ENCODE measurements around the gene DNAJB14. TPM values are rescaled to one million over a fixed set of nuclear protein-coding genes. Genes with fewer than 3 reads are reported as not detected.

The DNAJB14 gene
- total RNA-seq, 1 experiment from 2014 or later = 39.9 TPM

- TF ChIP-seq, protein P1, sequence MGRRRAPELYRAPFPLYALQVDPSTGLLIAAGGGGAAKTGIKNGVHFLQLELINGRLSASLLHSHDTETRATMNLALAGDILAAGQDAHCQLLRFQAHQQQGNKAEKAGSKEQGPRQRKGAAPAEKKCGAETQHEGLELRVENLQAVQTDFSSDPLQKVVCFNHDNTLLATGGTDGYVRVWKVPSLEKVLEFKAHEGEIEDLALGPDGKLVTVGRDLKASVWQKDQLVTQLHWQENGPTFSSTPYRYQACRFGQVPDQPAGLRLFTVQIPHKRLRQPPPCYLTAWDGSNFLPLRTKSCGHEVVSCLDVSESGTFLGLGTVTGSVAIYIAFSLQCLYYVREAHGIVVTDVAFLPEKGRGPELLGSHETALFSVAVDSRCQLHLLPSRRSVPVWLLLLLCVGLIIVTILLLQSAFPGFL (CRISPR knock-in tag; IDR thresholded peaks at IDR 0.05; ENCODE audit: borderline replicate concordance) = no peak
- TF ChIP-seq ZNF138 (CRISPR knock-in tag; conservative IDR thresholded peaks at IDR 0.05) (no peak), ZBTB21 (CRISPR knock-in tag; IDR thresholded peaks at IDR 0.05; ENCODE audit: borderline replicate concordance) (no peak), ZMAT4 (CRISPR knock-in tag; IDR thresholded peaks at IDR 0.05) (no peak)
These were observed 97.8 kb downstream of the DNAJB14 start (continued) for GRCh38 chr4:99848591-99849001.

DNA sequence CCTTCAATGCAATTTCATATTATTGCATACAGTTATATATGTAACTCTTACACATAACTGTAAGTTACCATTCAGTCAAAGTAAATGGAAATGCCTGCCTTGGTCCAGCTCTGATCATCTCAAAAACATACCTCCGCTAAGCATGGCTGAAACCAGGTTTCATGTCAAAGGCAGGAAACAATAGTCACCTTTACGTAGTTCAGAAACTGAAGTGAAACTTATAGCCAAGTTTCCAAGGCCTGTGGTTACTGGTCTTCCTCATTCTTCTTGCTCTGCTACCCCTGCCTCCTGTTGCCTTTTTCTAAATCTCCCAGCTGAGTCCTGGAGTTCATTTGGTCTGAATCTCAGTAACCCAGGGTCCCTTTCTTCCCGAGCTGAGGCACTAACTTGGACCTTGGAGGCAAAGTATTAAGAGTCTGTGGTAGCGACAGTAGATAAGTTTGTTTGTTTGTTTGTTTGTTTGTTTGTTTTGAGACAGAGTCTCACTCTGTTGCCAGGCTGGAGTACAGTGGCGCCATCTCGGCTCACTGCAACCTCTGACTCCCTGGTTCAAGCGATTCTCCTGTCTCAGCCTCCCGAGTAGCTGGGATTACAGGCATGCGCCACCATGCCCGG, 98.9 kb downstream of the DNAJB14 start:
- Mint-ChIP-seq H3K27ac (no peak overlapping the region), H3K36me3 (no peaks in the 10 kb centered on the region), H3K9me3 (no peaks in the 10 kb centered on the region), H3K4me1 (no peaks in the 10 kb centered on the region), H3K27me3 (ENCODE audit: low read depth) (no peaks in the 10 kb centered on the region), H3K4me3 (no peak overlapping the region)
- ATAC-seq (no peak), DNase-seq (ENCODE audit: low spot score) (no peak)
- TF ChIP-seq ZNF423 (CRISPR knock-in tag; IDR thresholded peaks at IDR 0.05) = no peak
- TF ChIP-seq NR1H2 (CRISPR knock-in tag; IDR thresholded peaks at IDR 0.05) = no peak
- TF ChIP-seq TEAD1 (CRISPR knock-in tag; IDR thresholded peaks at IDR 0.05) = no peak
- no peak for TF ChIP-seq NFYB (CRISPR knock-in tag; conservative IDR thresholded peaks at IDR 0.05; ENCODE audit: low read depth)
- no peak for TF ChIP-seq AFF4 (CRISPR knock-in tag; IDR thresholded peaks at IDR 0.05; ENCODE audit: borderline replicate concordance)
- TF ChIP-seq ZNF317 (CRISPR knock-in tag; IDR thresholded peaks at IDR 0.05; ENCODE audit: borderline replicate concordance, low read depth) = no peak
- no peak for TF ChIP-seq RORB (CRISPR knock-in tag; IDR thresholded peaks at IDR 0.05)
- no peak for TF ChIP-seq NR2C2 (CRISPR knock-in tag; IDR thresholded peaks at IDR 0.05)
- TF ChIP-seq ZNF396 (CRISPR knock-in tag; IDR thresholded peaks at IDR 0.05; ENCODE audit: borderline replicate concordance) = no peak
- TF ChIP-seq OVOL2 (CRISPR knock-in tag; IDR thresholded peaks at IDR 0.05; ENCODE audit: borderline replicate concordance) = no peak
- TF ChIP-seq CREB1 (CRISPR knock-in tag; IDR thresholded peaks at IDR 0.05) = no peak
- no peak for TF ChIP-seq ELF4 (CRISPR knock-in tag; IDR thresholded peaks at IDR 0.05; ENCODE audit: low read depth)
- TF ChIP-seq FOXK1 (CRISPR knock-in tag; IDR thresholded peaks at IDR 0.05) = no peak
- no peak for TF ChIP-seq ZNF671 (CRISPR knock-in tag; IDR thresholded peaks at IDR 0.05)
- ChIA-PET CTCF (interaction anchor here (0.9 kb wide), 1 partner anchor 36 kb away, joined by 3 read pairs; no protein-coding TSS in a partner anchor), POLR2A (no interaction called here)

GRCh38 chr4:99846891-99847290, 99.5 kb downstream of the DNAJB14 start:
- ATAC-seq = no peak
- Mint-ChIP-seq H3K27ac (no peak overlapping the region), H3K36me3 (no peaks in the 10 kb centered on the region), H3K27me3 (ENCODE audit: low read depth) (no peaks in the 10 kb centered on the region), H3K9me3 (no peaks in the 10 kb centered on the region), H3K4me3 (no peak overlapping the region), H3K4me1 (no peaks in the 10 kb centered on the region)
- POLR2A ChIA-PET = no interaction called here
- DNase-seq (ENCODE audit: low spot score) = no peak
- CTCF ChIA-PET = no interaction called here
- TF ChIP-seq FOXP4 (CRISPR knock-in tag; IDR thresholded peaks at IDR 0.05) (no peak), SMAD4 (CRISPR knock-in tag; IDR thresholded peaks at IDR 0.05) (no peak), IRF2 (CRISPR knock-in tag; IDR thresholded peaks at IDR 0.05; ENCODE audit: borderline replicate concordance, low read depth) (no peak), RELA (CRISPR knock-in tag; IDR thresholded peaks at IDR 0.05; ENCODE audit: borderline replicate concordance) (no peak), CTCF (IDR thresholded peaks at IDR 0.05) (no peak), GRHL2 (CRISPR knock-in tag; IDR thresholded peaks at IDR 0.05; ENCODE audit: insufficient replicate concordance, severe bottlenecking) (no peak), RORB (CRISPR knock-in tag; IDR thresholded peaks at IDR 0.05) (no peak), ZNF232 (CRISPR knock-in tag; IDR thresholded peaks at IDR 0.05) (no peak), FOXK1 (CRISPR knock-in tag; IDR thresholded peaks at IDR 0.05) (no peak)

All from WTC11 (cell line).